CD4-positive, CD25-positive, alpha-beta regulatory T cell (primary cell): ENCODE data around the gene CATSPERZ. TPM values are rescaled to one million over a fixed set of nuclear protein-coding genes. Genes with fewer than 3 reads are reported as not detected.

Experiments
- ATAC-seq, 2 donors: fragments of 150-1000 bp; cut with Tn5 transposase; one replicate each; pipeline ENCODE4 v1.10.0; 2021; ENCODE audit warnings: low read depth in 2 of 2, moderate number of reproducible peaks in 2 of 2, moderate library complexity in 1 of 2
- DNase-seq, 3 donors: peaks; one replicate each; pipeline versions ENCODE4 v3.0.0 to v3.0.0-alpha.2; 2012 to 2022; ENCODE audit warnings: mixed read lengths in 1 of 3
- H3K27ac ChIP-seq: one replicate; pipeline ENCODE4 v1.7.0; 2013; ENCODE audit warnings: mild to moderate bottlenecking, low read length; ENCODE audit not compliant: insufficient read depth, poor library complexity, severe bottlenecking
- H3K27me3 ChIP-seq: one replicate; pipeline ENCODE4 v1.7.0; 2013; ENCODE audit warnings: low read length; ENCODE audit not compliant: control insufficient read depth, insufficient read depth
- H3K36me3 ChIP-seq: one replicate; pipeline ENCODE4 v1.7.0; 2013; ENCODE audit warnings: mild to moderate bottlenecking, low read length, moderate library complexity; ENCODE audit not compliant: control insufficient read depth, insufficient read depth
- H3K4me1 ChIP-seq: 2 replicates; pipeline ENCODE4 v1.7.0; 2013; ENCODE audit warnings: mild to moderate bottlenecking, low read length; ENCODE audit not compliant: insufficient read depth, control insufficient read depth, poor library complexity, severe bottlenecking
- H3K4me3 ChIP-seq: one replicate; pipeline ENCODE4 v1.7.0; 2013; ENCODE audit warnings: low read depth, mild to moderate bottlenecking, low read length, moderate library complexity
- H3K9me3 ChIP-seq, 2 experiments: 1 replicate in 1 of 2; 2 replicates in 1 of 2; pipeline ENCODE4 v1.7.0; 2013; ENCODE audit warnings: low read length in 2 of 2, mild to moderate bottlenecking in 1 of 2, moderate library complexity in 1 of 2; ENCODE audit not compliant: control insufficient read depth in 2 of 2
- H3K27ac Mint-ChIP-seq, 3 donors: one replicate each; pipeline ENCODE4 v1.8.0; 2020 to 2022; ENCODE audit warnings: mild to moderate bottlenecking in 3 of 3, mixed read lengths in 3 of 3, moderate library complexity in 2 of 3
- H3K27me3 Mint-ChIP-seq: one replicate; pipeline ENCODE4 v1.8.0; 2022; ENCODE audit warnings: mild to moderate bottlenecking, mixed read lengths
- H3K36me3 Mint-ChIP-seq: one replicate; pipeline ENCODE4 v1.8.0; 2020; ENCODE audit warnings: mixed read lengths
- H3K4me1 Mint-ChIP-seq, 4 donors: one replicate each; pipeline ENCODE4 v1.8.0; 2020 to 2022; ENCODE audit warnings: mixed read lengths in 4 of 4, mild to moderate bottlenecking in 1 of 4
- H3K4me3 Mint-ChIP-seq, 4 donors: one replicate each; pipeline ENCODE4 v1.8.0; 2020 to 2022; ENCODE audit warnings: mild to moderate bottlenecking in 4 of 4, mixed read lengths in 4 of 4, moderate library complexity in 3 of 4
- H3K9me3 Mint-ChIP-seq, 7 donors: one replicate each; pipeline ENCODE4 v1.8.0; 2020 to 2022; ENCODE audit warnings: mixed read lengths in 7 of 7, mild to moderate bottlenecking in 3 of 7, moderate library complexity in 2 of 7
- polyA plus RNA-seq, 4 donors: library from polyadenylated mRNA; unstranded; fragments of 300-500 nt; fragmentation: Illumina TruSeq; gene quantifications; one replicate each; pipeline ENCODE4 v1.2.3, GENCODE V29; 2021
- total RNA-seq: library from RNA; stranded (reverse); gene quantifications from one replicate; pipeline ENCODE4 v1.2.3, GENCODE V29; 2022

CATSPERZ gene
- total and polyA plus RNA-seq, 5 donors from 2014 or later: not detected

GRCh38 chr11:64254326-64254725, 45.8 kb upstream of the CATSPERZ start:
- Mint-ChIP-seq H3K27ac (peak overlapping the region in 1 of 3 donors; percentile 77), H3K27me3 (no peaks in the 10 kb centered on the region), H3K9me3 (no peaks in the 10 kb centered on the region), H3K36me3 (no peaks in the 10 kb centered on the region), H3K4me1 (peaks cover 0 to 29% (median 7%) of the 10 kb centered on the region in 4 donors), H3K4me3 (peak overlapping the region in 2 of 4 donors; percentile 65 to 80)
- Histone ChIP-seq H3K9me3 (no peaks in the 10 kb centered on the region), H3K27ac (no peak overlapping the region), H3K27me3 (no peaks in the 10 kb centered on the region), H3K4me1 (peaks cover 27% of the 10 kb centered on the region), H3K36me3 (peaks cover 4% of the 10 kb centered on the region), H3K4me3 (no peak overlapping the region)
- no peak for DNase-seq
- no peak for ATAC-seq

GRCh38 chr11:64255135-64256128, 44.7 kb upstream of the CATSPERZ start:
- no peak overlapping the region for H3K4me3 Mint-ChIP-seq
- no peaks in the 10 kb centered on the region for H3K27me3 Mint-ChIP-seq
- no peaks in the 10 kb centered on the region for H3K36me3 Mint-ChIP-seq
- Histone ChIP-seq H3K9me3 (no peaks in the 10 kb centered on the region), H3K27me3 (no peaks in the 10 kb centered on the region), H3K4me1 (peaks cover 26% of the 10 kb centered on the region), H3K36me3 (peaks cover 4% of the 10 kb centered on the region), H3K27ac (no peak overlapping the region), H3K4me3 (no peak overlapping the region)
- ATAC-seq (no peak), DNase-seq (no peak)
- no peaks in the 10 kb centered on the region for H3K9me3 Mint-ChIP-seq
- H3K27ac Mint-ChIP-seq: no peak overlapping the region
- peaks cover 0 to 29% (median 11%) of the 10 kb centered on the region in 4 donors for H3K4me1 Mint-ChIP-seq

GRCh38 chr11:64256300-64256699, 43.9 kb upstream of the CATSPERZ start:
- Histone ChIP-seq H3K36me3 (peaks cover 4% of the 10 kb centered on the region), H3K4me1 (peaks cover 18% of the 10 kb centered on the region), H3K27me3 (no peaks in the 10 kb centered on the region), H3K9me3 (no peaks in the 10 kb centered on the region), H3K4me3 (no peak overlapping the region), H3K27ac (no peak overlapping the region)
- Mint-ChIP-seq H3K4me1 (peaks cover 0 to 22% (median 11%) of the 10 kb centered on the region in 4 donors), H3K27me3 (no peaks in the 10 kb centered on the region), H3K9me3 (no peaks in the 10 kb centered on the region), H3K36me3 (no peaks in the 10 kb centered on the region), H3K27ac (no peak overlapping the region), H3K4me3 (no peak overlapping the region)
- DNase-seq (no peak), ATAC-seq (no peak)

- H3K27me3 ChIP-seq: no peaks in the 10 kb centered on the region
- H3K27ac ChIP-seq: no peak overlapping the region
- H3K36me3 ChIP-seq: peaks cover 4% of the 10 kb centered on the region
- ATAC-seq (no peak), DNase-seq (no peak)
- H3K27me3 Mint-ChIP-seq: no peaks in the 10 kb centered on the region
- H3K4me3 ChIP-seq: no peak overlapping the region
- no peaks in the 10 kb centered on the region for H3K9me3 ChIP-seq
- H3K36me3 Mint-ChIP-seq: no peaks in the 10 kb centered on the region
- peaks cover 5% of the 10 kb centered on the region for H3K4me1 ChIP-seq
- H3K27ac Mint-ChIP-seq: no peak overlapping the region
- H3K9me3 Mint-ChIP-seq: no peaks in the 10 kb centered on the region
- no peak overlapping the region for H3K4me3 Mint-ChIP-seq
- peaks cover 0 to 13% (median 8%) of the 10 kb centered on the region in 4 donors for H3K4me1 Mint-ChIP-seq
Measured at GRCh38 chr11:64258356-64258755, 41.8 kb upstream of the CATSPERZ start.

GRCh38 chr11:64258946-64259532, 41.1 kb upstream of the CATSPERZ start:
- no peaks in the 10 kb centered on the region for H3K36me3 Mint-ChIP-seq
- no peaks in the 10 kb centered on the region for H3K9me3 Mint-ChIP-seq
- no peak overlapping the region for H3K4me3 ChIP-seq
- no peaks in the 10 kb centered on the region for H3K27me3 ChIP-seq
- no peak for DNase-seq
- no peak for ATAC-seq
- H3K9me3 ChIP-seq: no peaks in the 10 kb centered on the region
- peak overlapping the region in 1 of 3 donors; percentile 63 for H3K27ac Mint-ChIP-seq
- H3K27ac ChIP-seq: no peak overlapping the region
- H3K4me3 Mint-ChIP-seq: peak overlapping the region in 1 of 4 donors; percentile 84
- H3K4me1 Mint-ChIP-seq: peaks cover 0 to 8% (median 6%) of the 10 kb centered on the region in 4 donors
- peaks cover 5% of the 10 kb centered on the region for H3K4me1 ChIP-seq
- peaks cover 4% of the 10 kb centered on the region for H3K36me3 ChIP-seq
- H3K27me3 Mint-ChIP-seq: no peaks in the 10 kb centered on the region

- no peak overlapping the region for H3K4me3 ChIP-seq
- ATAC-seq: peak in 1 of 2 donors; percentile 32
- H3K27ac Mint-ChIP-seq: peak overlapping the region in 1 of 3 donors; percentile 63
- H3K4me1 ChIP-seq: peaks cover 5% of the 10 kb centered on the region
- DNase-seq: no peak
- H3K36me3 ChIP-seq: peaks cover 4% of the 10 kb centered on the region
- H3K27me3 Mint-ChIP-seq: no peaks in the 10 kb centered on the region
- H3K4me3 Mint-ChIP-seq: peak overlapping the region in 2 of 4 donors; percentile 82 to 84
- no peak overlapping the region for H3K27ac ChIP-seq
- no peaks in the 10 kb centered on the region for H3K36me3 Mint-ChIP-seq
- H3K27me3 ChIP-seq: no peaks in the 10 kb centered on the region
- H3K4me1 Mint-ChIP-seq: peaks cover 0 to 9% (median 6%) of the 10 kb centered on the region in 4 donors
- no peaks in the 10 kb centered on the region for H3K9me3 ChIP-seq
- H3K9me3 Mint-ChIP-seq: no peaks in the 10 kb centered on the region
Measured at GRCh38 chr11:64259533-64260067, 40.6 kb upstream of the CATSPERZ start.

- Mint-ChIP-seq H3K4me1 (peaks cover 0 to 9% (median 6%) of the 10 kb centered on the region in 4 donors), H3K4me3 (peak overlapping the region in 2 of 4 donors; percentile 44 to 82), H3K9me3 (no peaks in the 10 kb centered on the region), H3K27ac (peak overlapping the region in 1 of 3 donors; percentile 63), H3K27me3 (no peaks in the 10 kb centered on the region), H3K36me3 (no peaks in the 10 kb centered on the region)
- DNase-seq: no peak
- Histone ChIP-seq H3K4me3 (no peak overlapping the region), H3K27ac (no peak overlapping the region), H3K4me1 (peaks cover 5% of the 10 kb centered on the region), H3K9me3 (no peaks in the 10 kb centered on the region), H3K27me3 (no peaks in the 10 kb centered on the region), H3K36me3 (peaks cover 4% of the 10 kb centered on the region)
- no peak for ATAC-seq
Measured at GRCh38 chr11:64260147-64260708, 39.9 kb upstream of the CATSPERZ start.
